ENCODE measurements around the gene TRANK1. TPM values are rescaled to one million over a fixed set of nuclear protein-coding genes. Genes with fewer than 3 reads are reported as not detected.

The TRANK1 gene
- total RNA-seq, 1 experiment from 2014 or later, result 1.1 TPM

- intact Hi-C loops (cut with micrococcal nuclease), result no loop called here
- no peak overlapping the region for H3K4me2 ChIP-seq (ENCODE audit: low read length)
- H3K27me3 ChIP-seq (ENCODE audit: insufficient read depth, low read length), result no peaks in the 10 kb centered on the region
- TF ChIP-seq TCF7L2 (IDR thresholded peaks at IDR 0.05; ENCODE audit: borderline replicate concordance, extremely low read depth, insufficient read depth, insufficient read length) (no peak), POLR2AphosphoS5 (IDR thresholded peaks at IDR 0.05; ENCODE audit: low read depth, low read length) (no peak), ZFX (IDR thresholded peaks at IDR 0.05) (no peak), ZNF274 (IDR thresholded peaks at IDR 0.05; ENCODE audit: low read depth, low read length) (no peak), FOSL1 (IDR thresholded peaks at IDR 0.05; ENCODE audit: low read depth) (no peak), CTCF (IDR thresholded peaks at IDR 0.05 in 2 of 3, conservative IDR thresholded peaks at IDR 0.05 in 1 of 3; ENCODE audit: borderline replicate concordance in 1 of 3, insufficient read depth in 1 of 3, low read depth in 2 of 3, low read length in 2 of 3) (no peak), EGR1 (IDR thresholded peaks at IDR 0.05; ENCODE audit: low read depth) (no peak), EZH2 (IDR thresholded peaks at IDR 0.05) (no peak), SP1 (IDR thresholded peaks at IDR 0.05; ENCODE audit: low read depth) (no peak), RAD21 (IDR thresholded peaks at IDR 0.05; ENCODE audit: low read depth) (no peak), REST (IDR thresholded peaks at IDR 0.05; ENCODE audit: low read depth) (no peak), YY1 (IDR thresholded peaks at IDR 0.05; ENCODE audit: extremely low read depth, insufficient replicate concordance, low read depth, low read length) (no peak), MAX (IDR thresholded peaks at IDR 0.05) (no peak), EZH2phosphoT487 (IDR thresholded peaks at IDR 0.05; ENCODE audit: borderline replicate concordance) (no peak), JUND (IDR thresholded peaks at IDR 0.05) (no peak), POLR2A (IDR thresholded peaks at IDR 0.05; ENCODE audit: borderline replicate concordance, extremely low read depth, insufficient read depth, insufficient read length) (no peak), ATF3 (IDR thresholded peaks at IDR 0.05) (no peak), ELF1 (IDR thresholded peaks at IDR 0.05; ENCODE audit: borderline replicate concordance, low read depth) (no peak)
- ATAC-seq (no peak), DNase-seq (ENCODE audit: low read depth, low spot score) (no peak)
- ChIA-PET RAD21 (ENCODE audit: low non-redundant PET in 1 of 2, low total read pairs in 2 of 2, uncharacterized antibody in 2 of 2, unreplicated experiment in 2 of 2) (no interaction called here), POLR2A (no interaction called here), CTCF (interaction anchor here (1.6 kb wide), 1 partner anchor 15 kb away, joined by 5 read pairs; no protein-coding TSS in a partner anchor)
- H2AFZ ChIP-seq (ENCODE audit: low read depth, low read length, poor library complexity, severe bottlenecking), result no peak overlapping the region
- no peak overlapping the region for H3K27ac ChIP-seq (ENCODE audit: low read depth, low read length)
- no peaks in the 10 kb centered on the region for H4K20me1 ChIP-seq (ENCODE audit: insufficient read depth)
- peaks cover 0 to 9% of the 10 kb centered on the region in 2 experiments; a peak in 2 of 4 replicates for H3K4me1 ChIP-seq (ENCODE audit: control insufficient read depth in 1 of 2, insufficient read depth in 2 of 2, low read length in 2 of 2)
- H3K79me2 ChIP-seq (ENCODE audit: insufficient read depth, low read length), result no peaks in the 10 kb centered on the region
- H3K4me3 ChIP-seq (replicated peaks in 1 of 2; ENCODE audit: low read depth in 1 of 2, low read length in 2 of 2), result no peak overlapping the region
- H3K9me3 ChIP-seq (ENCODE audit: control insufficient read depth in 1 of 2, insufficient read depth in 1 of 2, low read depth in 1 of 2, low read length in 2 of 2), result no peaks in the 10 kb centered on the region
- H3K9ac ChIP-seq (ENCODE audit: low read length), result no peak overlapping the region
- no TSS peak for BruUV-seq (replicated peaks)
- H3K36me3 ChIP-seq (ENCODE audit: control insufficient read depth in 1 of 2, insufficient read depth in 2 of 2, low read length in 2 of 2), result no peaks in the 10 kb centered on the region
- no peaks in the 10 kb centered on the region for H3K9me2 ChIP-seq (ENCODE audit: insufficient read depth)
These were observed 28.3 kb upstream of the TRANK1 start for GRCh38 chr3:36973139-36973538.
